ENCODE measurements around the gene CLTA. TPM values are rescaled to one million over a fixed set of nuclear protein-coding genes. Genes with fewer than 3 reads are reported as not detected.

The CLTA gene, protein sequence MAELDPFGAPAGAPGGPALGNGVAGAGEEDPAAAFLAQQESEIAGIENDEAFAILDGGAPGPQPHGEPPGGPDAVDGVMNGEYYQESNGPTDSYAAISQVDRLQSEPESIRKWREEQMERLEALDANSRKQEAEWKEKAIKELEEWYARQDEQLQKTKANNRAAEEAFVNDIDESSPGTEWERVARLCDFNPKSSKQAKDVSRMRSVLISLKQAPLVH
- total RNA-seq: 253 and 302 TPM in 2 replicates

DNA sequence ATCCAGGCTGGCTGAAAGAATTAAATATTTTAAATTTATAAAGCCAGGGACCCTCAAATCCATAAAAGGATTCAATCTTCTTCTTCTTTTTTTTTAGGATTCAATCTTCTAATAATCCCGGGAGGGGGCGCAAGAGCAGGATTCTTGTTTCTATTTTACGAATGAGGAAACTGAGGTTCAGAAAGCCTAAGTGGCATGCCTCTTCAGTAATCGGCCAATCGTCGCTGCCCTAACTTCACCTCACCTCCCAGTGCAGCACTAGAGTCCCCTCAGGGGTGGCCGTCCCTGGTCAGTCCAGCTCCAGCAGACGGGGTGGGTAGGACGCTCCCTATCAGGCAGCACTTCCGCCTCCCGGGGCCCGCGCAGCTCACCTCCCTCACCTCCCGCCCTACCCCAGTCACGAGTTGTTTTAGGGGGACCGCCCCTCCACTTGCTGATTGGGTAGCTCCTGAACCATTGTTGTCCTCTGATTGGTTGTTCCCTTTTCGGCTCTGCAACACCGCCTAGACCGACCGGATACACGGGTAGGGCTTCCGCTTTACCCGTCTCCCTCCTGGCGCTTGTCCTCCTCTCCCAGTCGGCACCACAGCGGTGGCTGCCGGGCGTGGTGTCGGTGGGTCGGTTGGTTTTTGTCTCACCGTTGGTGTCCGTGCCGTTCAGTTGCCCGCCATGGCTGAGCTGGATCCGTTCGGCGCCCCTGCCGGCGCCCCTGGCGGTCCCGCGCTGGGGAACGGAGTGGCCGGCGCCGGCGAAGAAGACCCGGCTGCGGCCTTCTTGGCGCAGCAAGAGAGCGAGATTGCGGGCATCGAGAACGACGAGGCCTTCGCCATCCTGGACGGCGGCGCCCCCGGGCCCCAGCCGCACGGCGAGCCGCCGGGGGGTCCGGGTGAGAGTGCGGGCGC is at the start of gene CLTA:
Gene CLTA, plus strand, starts transcription at position 534 of the 902 bp plus-strand sequence. Its CDS starts 136 bp downstream, at position 670.

DNA sequence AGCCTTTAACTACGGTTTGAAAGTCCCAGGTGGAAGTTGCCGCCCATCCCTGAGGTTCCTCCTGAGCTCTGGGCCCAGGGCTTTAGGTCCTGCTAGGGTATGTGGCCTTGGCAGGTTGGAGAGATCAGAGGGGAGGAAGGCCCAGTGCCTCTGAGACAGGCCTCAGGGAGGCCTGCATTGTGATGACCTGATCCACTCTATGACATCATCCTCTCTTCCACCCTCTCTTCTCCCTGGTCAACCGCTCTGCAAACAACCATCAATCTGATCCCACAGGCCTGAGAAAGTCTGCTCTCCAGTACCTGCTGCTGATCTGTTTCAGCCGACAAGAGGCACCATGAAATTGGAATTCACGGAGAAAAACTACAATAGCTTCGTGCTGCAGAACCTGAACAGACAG is 21.6 kb upstream of the CLTA start, which contains the start of gene CCIN:
Gene CCIN, plus strand, starts transcription at position 223 of the 400 bp plus-strand sequence. Its CDS starts 115 bp downstream, at position 338.

DNA sequence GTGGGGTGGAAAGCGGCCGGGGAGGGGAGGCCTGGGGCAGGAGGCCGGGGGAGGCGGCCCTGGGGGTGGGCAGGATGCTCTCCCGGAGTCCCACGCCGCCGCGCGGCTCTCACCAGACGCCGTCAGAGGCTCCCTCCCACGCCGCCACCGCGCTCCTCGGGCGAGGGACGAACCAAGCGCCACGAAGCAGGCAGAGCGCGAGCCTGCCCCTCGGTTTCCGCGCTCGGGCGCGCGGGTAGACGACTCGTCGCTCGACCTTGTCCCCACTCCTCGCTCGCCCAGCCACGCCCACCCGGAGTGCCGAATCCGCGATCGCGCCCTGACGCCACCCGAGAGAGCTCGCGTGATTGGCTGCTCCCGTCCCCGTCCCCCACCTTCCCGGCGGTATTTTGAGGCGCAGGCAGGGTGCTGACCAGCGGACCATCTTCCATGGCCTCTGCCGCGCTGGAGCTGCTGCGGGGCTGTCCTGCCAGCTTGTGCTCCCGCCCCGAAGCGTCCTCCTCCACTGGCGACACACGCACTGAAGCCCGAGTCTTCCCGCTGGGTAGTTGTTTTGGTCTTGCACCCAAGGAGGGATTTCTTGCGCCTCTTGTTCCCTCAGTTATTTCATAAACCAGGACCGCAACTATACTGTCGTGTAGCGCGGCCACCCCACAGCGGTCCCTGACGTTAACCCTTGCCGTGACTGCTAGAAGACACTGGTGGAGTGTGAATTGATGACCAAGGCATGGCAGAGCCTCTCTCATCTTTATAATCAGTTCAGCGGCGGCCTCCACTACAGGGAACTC is 67.7 kb downstream of the CLTA start, which contains the start of gene GNE:
Gene GNE, minus strand, starts transcription at position 241 of the 788 bp plus-strand sequence. CDS start 9,093 bp downstream, outside the sequence.

Other genes with a start within 250 kb of the CLTA start
- gene OR2S2, start 232.8 kb upstream of the CLTA start, total RNA-seq: not detected in 2 replicates
- gene RECK, start 154.0 kb upstream of the CLTA start, total RNA-seq: 1.7 and 3.2 TPM in 2 replicates
- gene GLIPR2, start 54.2 kb upstream of the CLTA start, total RNA-seq: 0.86 and 1.7 TPM in 2 replicates
- gene CCIN, start 21.5 kb upstream of the CLTA start, total RNA-seq: not detected in 2 replicates
- 16.1 and 20.3 TPM in 2 replicates for gene GNE, start 67.5 kb downstream of the CLTA start, total RNA-seq
- 3.5 and 8.0 TPM in 2 replicates for gene RNF38, start 209.3 kb downstream of the CLTA start, total RNA-seq

Measured in hair follicular keratinocyte (primary cell).